ENCODE data around the gene IQGAP2.

DNA sequence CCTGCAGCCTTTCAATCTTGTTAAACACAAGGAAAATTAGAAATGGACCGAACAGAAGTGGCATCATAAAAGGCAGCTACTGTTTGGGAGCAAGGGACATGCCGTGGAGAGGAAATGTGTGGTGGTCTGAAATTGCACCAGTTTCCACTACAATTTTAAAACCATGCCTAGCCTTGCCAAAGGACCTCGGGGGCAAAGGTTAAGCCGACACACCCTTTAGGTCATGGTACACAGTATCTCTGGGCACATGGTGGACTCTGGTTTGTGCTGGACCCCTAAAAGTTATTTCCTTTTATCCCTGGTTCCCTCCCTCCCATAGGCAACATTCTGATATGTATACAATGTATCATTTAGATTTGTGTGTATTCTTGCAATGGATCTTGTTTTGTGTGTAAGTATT, 142.1 kb downstream of the IQGAP2 start:
- TF ChIP-seq, protein P1, sequence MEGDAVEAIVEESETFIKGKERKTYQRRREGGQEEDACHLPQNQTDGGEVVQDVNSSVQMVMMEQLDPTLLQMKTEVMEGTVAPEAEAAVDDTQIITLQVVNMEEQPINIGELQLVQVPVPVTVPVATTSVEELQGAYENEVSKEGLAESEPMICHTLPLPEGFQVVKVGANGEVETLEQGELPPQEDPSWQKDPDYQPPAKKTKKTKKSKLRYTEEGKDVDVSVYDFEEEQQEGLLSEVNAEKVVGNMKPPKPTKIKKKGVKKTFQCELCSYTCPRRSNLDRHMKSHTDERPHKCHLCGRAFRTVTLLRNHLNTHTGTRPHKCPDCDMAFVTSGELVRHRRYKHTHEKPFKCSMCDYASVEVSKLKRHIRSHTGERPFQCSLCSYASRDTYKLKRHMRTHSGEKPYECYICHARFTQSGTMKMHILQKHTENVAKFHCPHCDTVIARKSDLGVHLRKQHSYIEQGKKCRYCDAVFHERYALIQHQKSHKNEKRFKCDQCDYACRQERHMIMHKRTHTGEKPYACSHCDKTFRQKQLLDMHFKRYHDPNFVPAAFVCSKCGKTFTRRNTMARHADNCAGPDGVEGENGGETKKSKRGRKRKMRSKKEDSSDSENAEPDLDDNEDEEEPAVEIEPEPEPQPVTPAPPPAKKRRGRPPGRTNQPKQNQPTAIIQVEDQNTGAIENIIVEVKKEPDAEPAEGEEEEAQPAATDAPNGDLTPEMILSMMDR (conservative IDR thresholded peaks at IDR 0.05; ENCODE audit: low read length) = no peak
- no peak for TF ChIP-seq EZH2phosphoT487 (IDR thresholded peaks at IDR 0.05; ENCODE audit: borderline replicate concordance)
